Bronchial epithelial cell (primary cell): ENCODE data around the gene CNOT2. TPM values are rescaled to one million over a fixed set of nuclear protein-coding genes. Genes with fewer than 3 reads are reported as not detected.

Experiments used
- DNase-seq: peaks from one replicate; pipeline ENCODE4 v3.0.0-alpha.2; 2010; ENCODE audit warnings: low read depth
- FAIRE-seq: peaks from 2 replicates; lab custom pipeline; 2011; peaks lifted over from hg19 to GRCh38; lab: Jason Lieb, UNC
- H3K27me3 ChIP-seq: 2 replicates; pipeline ENCODE4 v1.5.1; 2011; ENCODE audit warnings: low read length; ENCODE audit not compliant: control insufficient read depth, insufficient read depth
- H3K36me3 ChIP-seq: 2 replicates; pipeline ENCODE4 v1.5.1; 2011; ENCODE audit warnings: low read length; ENCODE audit not compliant: control insufficient read depth, insufficient read depth
- H3K4me3 ChIP-seq: 2 replicates; pipeline ENCODE4 v1.5.1; 2011; ENCODE audit warnings: mild to moderate bottlenecking, low read depth, low read length, control low read depth
- total RNA-seq: library from RNA; depleted of rRNA; stranded (reverse); fragments of >200 nt; gene quantifications from 2 replicates; pipeline ENCODE4 v1.2.1, GENCODE V29; 2014
- TF ChIP-seq, protein P1 (sequence below): IDR thresholded peaks from 2 replicates; pipeline ENCODE4 v1.5.1; 2011; ENCODE audit warnings: mild to moderate bottlenecking, moderate library complexity, low read length, control low read depth, inconsistent platforms; ENCODE audit not compliant: insufficient read depth, severe bottlenecking

CNOT2 gene
- total RNA-seq, 1 donor from 2014 or later = 116 TPM

DNA sequence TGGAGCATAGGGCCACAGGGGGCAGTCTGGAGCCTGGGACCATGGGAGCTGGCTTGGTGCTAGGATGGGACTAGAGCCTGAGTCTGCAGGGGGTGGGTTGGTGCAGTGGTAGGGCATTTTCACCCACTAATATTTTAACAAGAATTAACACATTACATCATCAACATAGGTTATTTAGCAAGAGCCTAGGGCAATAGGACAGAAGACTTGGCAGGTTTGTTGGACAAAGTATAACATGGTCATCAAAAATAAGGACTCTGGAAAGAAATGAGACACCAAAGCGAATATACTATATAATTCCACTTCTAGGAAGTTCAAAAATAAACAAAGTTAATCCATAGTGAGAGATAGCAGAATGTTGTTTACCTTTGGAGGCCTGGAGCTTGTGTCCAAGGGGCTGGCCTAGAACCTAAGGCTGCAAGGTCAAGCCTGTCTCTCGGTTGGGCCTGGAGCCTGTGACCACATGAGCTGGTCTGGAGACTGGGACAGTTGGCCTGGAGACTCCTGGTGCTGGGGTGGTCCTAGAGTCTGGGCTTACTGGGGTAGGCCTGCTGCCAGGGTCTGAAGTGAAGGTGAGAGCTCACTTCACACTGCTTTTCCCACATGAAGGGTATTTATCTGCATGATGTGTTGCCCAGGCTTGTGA lies 28.1 kb upstream of the CNOT2 start:
- Histone ChIP-seq H3K4me3 (no peak overlapping the region), H3K27me3 (no peaks in the 10 kb centered on the region), H3K36me3 (peaks cover 1% of the 10 kb centered on the region)
- no peak for DNase-seq
- no peak for FAIRE-seq
- TF ChIP-seq, protein P1, sequence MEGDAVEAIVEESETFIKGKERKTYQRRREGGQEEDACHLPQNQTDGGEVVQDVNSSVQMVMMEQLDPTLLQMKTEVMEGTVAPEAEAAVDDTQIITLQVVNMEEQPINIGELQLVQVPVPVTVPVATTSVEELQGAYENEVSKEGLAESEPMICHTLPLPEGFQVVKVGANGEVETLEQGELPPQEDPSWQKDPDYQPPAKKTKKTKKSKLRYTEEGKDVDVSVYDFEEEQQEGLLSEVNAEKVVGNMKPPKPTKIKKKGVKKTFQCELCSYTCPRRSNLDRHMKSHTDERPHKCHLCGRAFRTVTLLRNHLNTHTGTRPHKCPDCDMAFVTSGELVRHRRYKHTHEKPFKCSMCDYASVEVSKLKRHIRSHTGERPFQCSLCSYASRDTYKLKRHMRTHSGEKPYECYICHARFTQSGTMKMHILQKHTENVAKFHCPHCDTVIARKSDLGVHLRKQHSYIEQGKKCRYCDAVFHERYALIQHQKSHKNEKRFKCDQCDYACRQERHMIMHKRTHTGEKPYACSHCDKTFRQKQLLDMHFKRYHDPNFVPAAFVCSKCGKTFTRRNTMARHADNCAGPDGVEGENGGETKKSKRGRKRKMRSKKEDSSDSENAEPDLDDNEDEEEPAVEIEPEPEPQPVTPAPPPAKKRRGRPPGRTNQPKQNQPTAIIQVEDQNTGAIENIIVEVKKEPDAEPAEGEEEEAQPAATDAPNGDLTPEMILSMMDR = no peak

DNA sequence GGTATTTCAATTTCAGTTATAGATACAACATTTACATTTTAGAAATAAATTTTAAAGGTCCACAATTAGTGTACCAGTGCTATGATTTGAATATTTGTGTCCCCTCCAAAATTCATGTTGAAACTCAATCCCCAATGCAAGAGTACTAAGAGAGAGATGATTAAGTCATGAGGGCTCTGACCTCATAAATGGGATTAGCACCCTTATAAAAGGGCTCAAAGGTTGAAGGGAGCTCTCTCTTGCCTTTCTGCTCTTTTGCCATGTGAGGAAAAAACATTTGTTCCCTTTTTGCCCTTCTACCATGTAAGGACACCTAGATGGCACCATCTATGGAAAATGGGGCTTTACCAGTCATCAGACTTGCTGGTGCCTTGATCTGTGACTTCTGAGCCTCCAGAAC lies 25.8 kb upstream of the CNOT2 start:
- TF ChIP-seq, protein P1 = no peak
- Histone ChIP-seq H3K4me3 (no peak overlapping the region), H3K36me3 (peaks cover 1% of the 10 kb centered on the region), H3K27me3 (no peaks in the 10 kb centered on the region)
- FAIRE-seq = no peak
- DNase-seq = no peak

DNA sequence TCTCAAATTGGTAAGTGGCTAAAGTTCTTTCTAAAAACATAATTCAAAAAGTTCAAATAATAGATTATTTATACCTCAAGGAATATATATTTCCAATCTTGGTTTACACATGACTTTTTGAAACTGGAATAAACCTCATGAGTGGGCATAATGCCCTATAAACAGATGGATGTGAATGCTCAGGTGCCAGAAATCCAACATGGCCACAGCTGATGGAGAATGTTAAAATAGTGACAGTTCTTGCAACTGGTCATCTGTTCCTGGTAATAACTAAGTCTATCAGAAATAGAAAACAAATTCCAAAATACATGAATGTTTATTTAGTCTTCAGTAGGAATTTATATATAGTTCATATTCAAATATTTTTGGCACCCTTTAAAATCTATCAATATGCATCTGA lies 21.6 kb upstream of the CNOT2 start:
- FAIRE-seq = no peak
- H3K4me3 ChIP-seq = no peak overlapping the region
- TF ChIP-seq, protein P1 = no peak

DNA sequence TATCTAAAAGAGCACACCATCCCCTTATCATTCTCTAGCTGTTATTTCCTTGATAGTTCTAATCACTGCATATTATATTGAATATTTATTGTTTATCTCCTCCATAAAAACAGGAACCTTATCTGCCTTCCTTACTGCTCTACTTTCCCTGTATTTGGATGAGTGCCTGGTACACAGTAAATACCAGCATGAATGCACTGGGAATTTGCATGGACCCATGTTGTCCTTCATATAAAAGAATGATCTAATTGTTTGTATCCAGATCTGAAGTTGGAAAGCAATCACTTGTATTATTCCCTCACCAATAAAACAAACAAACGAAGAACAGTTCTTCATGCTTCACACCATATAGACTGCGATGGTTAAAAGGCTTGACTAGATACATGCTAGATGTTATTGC lies 15.3 kb upstream of the CNOT2 start:
- Histone ChIP-seq H3K4me3 (no peak overlapping the region), H3K36me3 (no peaks in the 10 kb centered on the region), H3K27me3 (no peaks in the 10 kb centered on the region)
- DNase-seq (no peak), FAIRE-seq (no peak)
- TF ChIP-seq, protein P1 = no peak

More for the DNA sequence above, 21.6 kb upstream of the CNOT2 start:
- Histone ChIP-seq H3K27me3 (no peaks in the 10 kb centered on the region), H3K36me3 (no peaks in the 10 kb centered on the region)
- DNase-seq = no peak

DNA sequence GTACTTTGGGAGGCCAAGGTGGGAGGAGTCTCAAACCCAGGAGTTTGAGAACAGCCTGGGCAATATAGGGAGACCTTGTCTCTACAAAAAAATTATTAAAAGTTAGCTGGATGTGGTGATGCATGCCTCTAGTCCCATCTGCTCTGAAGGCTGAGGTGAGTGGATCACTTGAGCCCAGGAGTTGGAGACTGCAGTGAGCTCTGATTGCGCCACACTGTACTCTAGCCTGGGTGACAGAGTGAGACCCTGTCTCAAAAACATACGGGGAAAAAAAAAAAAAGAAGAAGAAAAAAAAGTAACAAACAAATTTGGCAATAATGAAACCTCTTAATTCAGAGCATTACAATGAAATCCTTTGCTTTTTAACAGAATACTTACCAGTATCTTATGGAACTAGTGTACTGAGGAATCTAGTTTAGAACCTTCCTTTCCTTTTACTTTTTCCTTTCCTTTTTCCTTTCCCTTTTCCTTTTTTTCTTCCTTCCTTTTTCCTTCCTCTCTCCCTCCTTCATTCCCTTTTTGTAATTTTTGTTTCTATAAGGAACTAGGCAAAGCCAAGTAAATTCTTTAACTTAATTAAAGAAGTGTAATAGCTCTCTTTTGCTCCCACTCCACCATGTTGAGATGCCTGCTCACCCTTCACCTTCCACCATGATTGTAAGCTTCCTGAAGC lies 12.2 kb upstream of the CNOT2 start:
- DNase-seq (no peak), FAIRE-seq (no peak)
- TF ChIP-seq, protein P1 = no peak
- Histone ChIP-seq H3K4me3 (no peak overlapping the region), H3K36me3 (no peaks in the 10 kb centered on the region), H3K27me3 (no peaks in the 10 kb centered on the region)

- no peak overlapping the region for H3K4me3 ChIP-seq
- FAIRE-seq = no peak
- peaks cover 2% of the 10 kb centered on the region for H3K36me3 ChIP-seq
- H3K27me3 ChIP-seq = no peaks in the 10 kb centered on the region
- TF ChIP-seq, protein P1 = no peak
- no peak for DNase-seq
These were observed 6.2 kb upstream of the CNOT2 start for GRCh38 chr12:70236990-70237389.
